Activated CD8-positive, alpha-beta memory T cell treated with anti-CD3 and anti-CD28 coated beads for 48 hours (primary cell): ENCODE data around the gene PRIMPOL.
"Not testable (repeated sequence)": the region's sequence is repeated elsewhere in the genome, so short reads cannot be mapped to it uniquely, and the experiment has no call there.

Experiments
- DNase-seq, 3 experiments: peaks; one replicate each; pipeline ENCODE4 v3.0.0-alpha.2; 2020; ENCODE audit warnings: low read depth in 2 of 3, low spot score in 2 of 3

PRIMPOL gene

GRCh38 chr4:184702114-184702513, 52.6 kb downstream of the PRIMPOL start:
- no peak for DNase-seq

GRCh38 chr4:184705692-184706091, 56.2 kb downstream of the PRIMPOL start:
- no peak for DNase-seq

GRCh38 chr4:184706453-184706852, 56.9 kb downstream of the PRIMPOL start:
- no peak for DNase-seq

- DNase-seq: no peak
Observed at GRCh38 chr4:184712322-184712721, 62.8 kb downstream of the PRIMPOL start.

GRCh38 chr4:184713887-184714286, 64.3 kb downstream of the PRIMPOL start:
- DNase-seq: no peak

GRCh38 chr4:184715526-184715925, 66.0 kb downstream of the PRIMPOL start:
- no peak for DNase-seq

GRCh38 chr4:184719407-184719806, 69.9 kb downstream of the PRIMPOL start:
- no peak for DNase-seq

- no peak for DNase-seq
Observed at GRCh38 chr4:184721254-184721653, 71.7 kb downstream of the PRIMPOL start.

- no peak for DNase-seq
Observed at GRCh38 chr4:184722798-184723197, 73.3 kb downstream of the PRIMPOL start.

- DNase-seq: no peak
Observed at GRCh38 chr4:184727430-184727829, 77.9 kb downstream of the PRIMPOL start.

GRCh38 chr4:184728858-184729257, 79.3 kb downstream of the PRIMPOL start:
- DNase-seq: no peak

GRCh38 chr4:184729946-184730345, 80.4 kb downstream of the PRIMPOL start:
- DNase-seq: no peak

GRCh38 chr4:184731056-184731455, 81.5 kb downstream of the PRIMPOL start:
- DNase-seq: no peak

- no peak for DNase-seq
Observed at GRCh38 chr4:184732126-184732525, 82.6 kb downstream of the PRIMPOL start.

- peak; percentile 92 to 95 (median 94) for DNase-seq
Observed at GRCh38 chr4:184733654-184734524, 84.4 kb downstream of the PRIMPOL start, which contains the start of gene CENPU. Gene CENPU (minus strand): TSS chr4:184734096. CDS start chr4:184734062, 34 bp downstream.

GRCh38 chr4:184734758-184735157, 85.2 kb downstream of the PRIMPOL start:
- DNase-seq: no peak

- not testable (repeated sequence) for DNase-seq
Observed at GRCh38 chr4:184739575-184739974, 90.0 kb downstream of the PRIMPOL start.

- DNase-seq: no peak
Observed at GRCh38 chr4:184740980-184741391, 91.4 kb downstream of the PRIMPOL start.

GRCh38 chr4:184741651-184742050, 92.1 kb downstream of the PRIMPOL start:
- DNase-seq: not testable (repeated sequence)

- no peak for DNase-seq
Observed at GRCh38 chr4:184743650-184744049, 94.1 kb downstream of the PRIMPOL start.

- no peak for DNase-seq
Observed at GRCh38 chr4:184744236-184744635, 94.7 kb downstream of the PRIMPOL start.
